Hepatocyte (in vitro differentiated cells): ENCODE measurements around the gene ESRRG.

Experiments used
- EZH2 ChIP-seq: fragments of 200-600 bp; sonication (generic); IDR thresholded peaks from 2 replicates; pipeline ENCODE4 v1.6.1; 2016; ENCODE audit warnings: antibody characterized with exemption, mild to moderate bottlenecking, borderline replicate concordance
- EZH2phosphoT487 ChIP-seq: fragments of 200-600 bp; sonication (generic); IDR thresholded peaks from one replicate; pipeline ENCODE4 v1.6.1; 2018; ENCODE audit warnings: antibody characterized with exemption, mild to moderate bottlenecking, low read depth, moderate library complexity; ENCODE audit not compliant: unreplicated experiment, severe bottlenecking
- TF ChIP-seq, protein P1 (sequence below): fragments of 200-600 bp; sonication (generic); IDR thresholded peaks from 2 replicates; pipeline ENCODE4 v1.5.1; 2016; ENCODE audit warnings: antibody characterized with exemption, mild to moderate bottlenecking; ENCODE audit not compliant: poor library complexity

DNA sequence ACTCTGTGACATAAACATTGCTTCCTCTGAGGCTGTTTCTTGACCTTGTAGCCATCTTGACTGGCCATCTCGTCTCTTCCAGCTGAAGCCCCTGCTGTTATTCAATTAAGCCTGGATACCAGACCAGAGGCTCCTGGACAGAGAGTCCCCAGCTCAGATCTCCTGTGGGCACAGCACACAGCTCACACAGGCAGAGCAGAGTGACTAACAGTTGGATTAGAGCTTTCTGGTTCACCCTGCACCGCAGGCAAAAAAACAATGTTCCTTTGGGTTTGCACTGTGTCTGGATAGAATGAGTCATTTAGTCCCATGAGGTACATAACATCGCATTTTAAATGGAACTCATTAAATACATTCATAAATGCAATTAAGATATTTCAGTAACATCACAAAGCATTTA, 266.5 kb downstream of the ESRRG start:
- TF ChIP-seq, protein P1, sequence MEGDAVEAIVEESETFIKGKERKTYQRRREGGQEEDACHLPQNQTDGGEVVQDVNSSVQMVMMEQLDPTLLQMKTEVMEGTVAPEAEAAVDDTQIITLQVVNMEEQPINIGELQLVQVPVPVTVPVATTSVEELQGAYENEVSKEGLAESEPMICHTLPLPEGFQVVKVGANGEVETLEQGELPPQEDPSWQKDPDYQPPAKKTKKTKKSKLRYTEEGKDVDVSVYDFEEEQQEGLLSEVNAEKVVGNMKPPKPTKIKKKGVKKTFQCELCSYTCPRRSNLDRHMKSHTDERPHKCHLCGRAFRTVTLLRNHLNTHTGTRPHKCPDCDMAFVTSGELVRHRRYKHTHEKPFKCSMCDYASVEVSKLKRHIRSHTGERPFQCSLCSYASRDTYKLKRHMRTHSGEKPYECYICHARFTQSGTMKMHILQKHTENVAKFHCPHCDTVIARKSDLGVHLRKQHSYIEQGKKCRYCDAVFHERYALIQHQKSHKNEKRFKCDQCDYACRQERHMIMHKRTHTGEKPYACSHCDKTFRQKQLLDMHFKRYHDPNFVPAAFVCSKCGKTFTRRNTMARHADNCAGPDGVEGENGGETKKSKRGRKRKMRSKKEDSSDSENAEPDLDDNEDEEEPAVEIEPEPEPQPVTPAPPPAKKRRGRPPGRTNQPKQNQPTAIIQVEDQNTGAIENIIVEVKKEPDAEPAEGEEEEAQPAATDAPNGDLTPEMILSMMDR = no peak
- no peak for TF ChIP-seq EZH2phosphoT487
- no peak for TF ChIP-seq EZH2
